GM19238 (cell line): ENCODE measurements around the gene FYN.

Experiments used
- DNase-seq: peaks from one replicate; pipeline ENCODE4 v3.0.0; 2011; ENCODE audit warnings: low spot score; ENCODE audit not compliant: insufficient read length

The FYN gene

GRCh38 chr6:111750753-111751673, 122.2 kb downstream of the FYN start:
- DNase-seq = peak; percentile 16

DNA sequence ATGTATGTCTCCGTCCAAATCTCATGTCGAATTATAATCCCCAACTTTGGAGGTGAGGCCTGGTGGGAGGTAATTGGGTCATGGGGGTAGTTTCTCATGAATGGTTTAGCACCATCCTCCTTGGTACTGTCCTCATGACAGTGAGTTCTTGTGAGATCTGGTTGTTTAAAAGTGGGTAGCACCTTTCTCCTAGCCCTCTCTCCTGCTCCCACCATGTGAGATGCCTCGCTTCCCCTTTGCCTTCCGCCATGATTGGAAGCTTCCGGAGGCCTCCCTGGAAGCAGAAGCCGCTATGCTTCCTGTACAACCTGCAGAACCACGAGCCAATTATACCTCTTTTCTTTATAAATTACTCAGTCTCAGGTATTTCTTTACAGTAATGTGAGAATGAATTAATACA, 123.1 kb downstream of the FYN start:
- no peak for DNase-seq

DNA sequence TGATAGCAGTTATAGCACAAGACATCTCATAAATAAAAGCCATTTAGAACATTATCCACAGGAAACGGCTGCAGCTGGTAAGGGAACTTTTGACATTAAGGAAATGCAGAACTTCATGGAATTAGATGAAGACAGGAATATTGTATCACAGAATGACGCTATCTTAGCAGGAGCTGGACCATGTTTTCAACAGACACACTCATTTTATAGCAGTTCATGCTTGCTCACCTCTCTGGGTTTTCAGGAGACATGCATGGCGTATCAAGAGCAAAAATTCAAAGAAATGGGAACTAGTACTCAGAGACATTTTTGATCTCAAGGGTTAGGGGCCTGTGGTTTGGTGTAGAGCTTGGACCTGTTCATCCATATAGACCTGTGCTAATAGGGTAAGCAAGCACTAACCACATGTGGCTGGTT, 125.0 kb downstream of the FYN start:
- no peak for DNase-seq

GRCh38 chr6:111747829-111748228, 125.4 kb downstream of the FYN start:
- no peak for DNase-seq

- DNase-seq = no peak
These were observed 125.9 kb downstream of the FYN start for GRCh38 chr6:111747396-111747795.

GRCh38 chr6:111746983-111747382, 126.3 kb downstream of the FYN start:
- DNase-seq = no peak

GRCh38 chr6:111745636-111746035, 127.6 kb downstream of the FYN start:
- DNase-seq = no peak

DNA sequence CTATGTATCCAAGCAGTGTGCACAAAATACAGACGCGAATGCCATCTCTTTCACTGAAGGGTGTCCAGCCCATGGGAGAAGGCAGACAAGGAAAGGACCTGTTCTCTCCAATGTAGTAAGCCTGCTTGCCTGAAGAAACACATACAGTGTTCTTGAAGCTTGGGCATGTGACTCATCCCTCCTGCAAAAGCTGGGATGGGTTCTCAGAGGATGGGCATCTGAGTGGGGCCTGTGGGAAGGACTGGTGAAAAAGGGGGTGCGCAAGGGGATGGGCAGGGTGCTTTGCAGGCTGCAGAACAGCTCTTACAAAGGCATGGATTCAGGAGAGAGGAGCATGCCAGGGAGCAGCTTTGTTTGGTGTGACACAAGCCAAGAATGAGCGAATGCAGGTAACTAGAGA, 128.1 kb downstream of the FYN start:
- no peak for DNase-seq

DNA sequence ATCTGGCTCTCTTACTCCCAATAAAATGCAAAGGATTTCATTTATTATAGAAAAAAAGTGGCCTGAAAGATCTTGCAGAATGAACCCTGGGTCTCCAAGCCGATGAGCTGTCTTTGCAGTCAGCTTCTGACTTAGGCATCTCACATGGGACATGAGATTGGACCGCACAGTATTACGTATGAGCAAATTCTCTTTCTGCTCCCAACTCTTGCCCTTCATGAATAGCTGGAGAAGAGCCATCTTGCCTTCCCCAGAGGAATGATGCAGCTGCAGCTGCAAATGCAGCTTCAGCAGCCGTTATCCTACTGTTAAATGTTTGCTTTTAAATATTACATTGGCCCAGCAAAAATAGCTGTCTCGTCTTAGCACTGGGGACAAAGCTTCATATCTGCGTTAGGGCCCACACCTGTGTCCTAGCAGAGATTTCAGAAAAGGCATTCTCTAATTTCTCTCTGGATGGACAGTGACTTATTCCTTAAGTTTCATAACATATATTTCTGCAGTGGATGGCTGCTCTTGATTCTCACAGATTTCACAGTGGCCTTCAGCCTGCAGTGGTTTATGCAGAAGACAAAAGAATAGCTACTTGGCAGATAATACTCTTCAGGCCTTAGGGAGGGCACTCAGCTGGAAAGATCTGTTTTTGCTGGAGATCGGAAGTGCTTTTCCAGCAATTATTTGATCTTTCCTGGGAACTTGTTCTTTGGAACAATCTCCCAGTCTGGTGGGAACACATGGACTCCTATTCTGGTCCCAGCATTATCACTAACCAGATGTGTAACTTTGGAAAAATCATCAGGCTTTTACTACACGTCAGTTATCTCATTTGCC, 129.2 kb downstream of the FYN start:
- no peak for DNase-seq

DNA sequence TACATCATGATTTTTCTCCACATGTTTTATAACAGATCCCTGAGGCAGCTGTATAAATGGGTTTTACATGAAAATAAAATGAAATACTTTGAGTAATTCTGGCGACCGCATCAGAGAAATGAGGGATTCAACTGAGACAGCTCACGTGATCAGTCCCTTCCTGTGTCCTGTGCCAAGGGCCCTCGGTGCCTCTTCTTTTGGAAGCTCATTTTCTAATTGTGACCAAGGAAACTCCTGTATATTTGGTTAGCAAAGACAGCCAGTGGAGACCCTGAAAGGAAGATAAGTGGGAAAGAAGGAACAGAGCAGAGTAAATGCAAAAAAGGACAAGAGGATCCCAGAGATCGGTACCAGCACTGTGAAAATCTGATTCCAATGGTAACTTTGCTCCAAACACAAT, 129.9 kb downstream of the FYN start:
- no peak for DNase-seq

DNA sequence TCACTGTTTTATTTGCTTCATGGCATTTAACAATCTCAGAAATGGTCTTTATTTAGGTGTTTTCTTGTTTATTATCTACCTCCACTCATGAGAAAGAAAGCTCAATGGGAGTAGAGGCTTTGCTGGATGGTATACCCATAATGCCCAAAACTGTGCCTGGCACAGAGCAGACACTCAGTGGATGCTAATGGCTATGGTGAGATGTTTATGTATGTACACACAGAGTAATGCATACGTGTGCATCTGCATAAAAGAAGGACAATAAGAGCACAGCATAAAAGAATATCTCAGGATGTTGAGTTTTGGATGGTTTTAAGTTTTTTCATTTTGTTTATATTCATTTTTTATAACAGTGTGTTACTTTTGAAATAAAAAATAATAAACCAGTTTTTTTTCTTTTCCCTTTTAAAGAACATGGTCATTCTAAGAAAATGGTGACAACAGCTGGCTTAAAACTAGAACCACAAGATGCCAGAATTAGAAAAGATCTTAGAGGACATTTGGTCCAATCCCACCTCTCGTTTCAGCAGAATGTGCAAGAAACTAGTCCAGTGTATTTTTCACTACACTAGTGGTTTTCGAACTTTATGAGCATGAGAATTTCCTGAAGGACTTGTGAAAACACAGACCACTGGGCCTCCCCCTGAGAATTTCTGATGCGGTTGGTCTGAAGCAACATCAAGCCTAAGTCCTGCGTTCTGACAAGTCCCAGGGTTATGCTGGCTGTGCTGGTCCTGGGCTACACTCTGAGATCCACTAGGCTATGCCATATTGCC, 131.9 kb downstream of the FYN start:
- no peak for DNase-seq

DNA sequence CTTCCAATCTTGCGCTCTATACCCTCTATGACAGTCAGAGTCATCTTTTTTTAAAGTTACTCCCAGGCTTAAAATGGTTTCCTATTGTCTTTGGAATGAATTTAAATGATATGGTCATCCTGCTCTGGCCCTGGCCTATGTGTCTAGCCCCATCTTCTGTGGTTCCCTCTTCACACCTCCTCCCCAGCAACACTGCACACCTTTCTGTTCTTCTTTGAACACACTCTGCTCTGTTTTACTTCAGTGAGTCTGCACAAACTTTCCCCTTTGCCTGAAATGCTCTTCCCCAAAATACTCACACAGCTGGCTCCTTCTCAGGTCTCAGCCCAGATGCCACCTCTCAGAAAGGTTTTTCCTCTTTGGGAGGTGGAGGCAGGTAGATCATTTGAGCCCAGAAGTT, 132.7 kb downstream of the FYN start:
- no peak for DNase-seq

- DNase-seq = no peak
These were observed 134.0 kb downstream of the FYN start for GRCh38 chr6:111739257-111739696.

GRCh38 chr6:111738631-111739030, 134.6 kb downstream of the FYN start:
- DNase-seq = no peak

DNA sequence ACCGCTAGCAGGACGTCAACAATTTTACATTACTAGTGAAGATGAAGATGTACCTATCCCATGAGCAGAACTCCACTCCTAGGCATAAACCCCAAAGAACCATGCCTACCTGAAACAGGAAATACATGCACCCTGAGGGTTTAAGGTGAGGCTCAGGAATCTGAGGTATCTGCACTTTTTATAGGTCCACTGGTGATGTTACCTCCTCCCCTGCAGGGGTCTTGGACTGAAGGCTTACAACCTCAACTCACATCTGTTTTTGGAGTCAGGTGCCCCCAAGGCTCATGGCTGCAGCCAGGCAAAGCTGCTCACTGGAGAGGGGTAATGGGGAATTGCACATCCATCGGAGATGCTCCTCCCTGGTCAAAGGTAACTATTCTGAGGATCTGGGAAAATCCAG, 135.1 kb downstream of the FYN start:
- no peak for DNase-seq

- no peak for DNase-seq
These were observed 136.2 kb downstream of the FYN start for GRCh38 chr6:111737065-111737521.

DNA sequence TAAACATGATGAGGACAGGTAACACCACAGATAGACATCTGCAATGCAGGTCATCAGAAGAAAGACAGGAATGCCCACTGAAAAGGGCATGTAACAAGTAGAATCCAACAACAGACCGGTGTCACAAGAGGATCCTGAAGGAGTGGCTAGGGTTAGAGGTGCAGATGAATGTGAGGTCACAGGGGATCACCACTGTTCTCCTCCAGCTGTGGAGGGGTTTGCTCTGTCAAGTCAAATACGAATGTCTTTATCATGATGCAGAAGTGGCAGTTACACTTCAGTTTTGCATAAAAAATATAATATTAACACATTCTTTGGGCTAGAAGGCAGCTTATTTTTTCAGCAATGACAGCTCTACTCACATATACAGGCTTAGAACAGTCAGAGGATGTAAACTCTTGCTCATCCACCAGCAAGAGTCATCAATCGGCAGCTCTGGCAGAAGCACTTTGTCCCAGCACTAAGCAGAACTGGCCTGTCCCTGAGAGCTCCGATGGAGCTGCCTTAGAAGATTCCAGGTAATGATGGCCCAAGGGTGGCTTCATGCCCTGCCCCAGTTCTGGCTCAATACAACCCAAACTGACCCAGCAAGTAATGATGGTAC, 137.1 kb downstream of the FYN start:
- no peak for DNase-seq

DNA sequence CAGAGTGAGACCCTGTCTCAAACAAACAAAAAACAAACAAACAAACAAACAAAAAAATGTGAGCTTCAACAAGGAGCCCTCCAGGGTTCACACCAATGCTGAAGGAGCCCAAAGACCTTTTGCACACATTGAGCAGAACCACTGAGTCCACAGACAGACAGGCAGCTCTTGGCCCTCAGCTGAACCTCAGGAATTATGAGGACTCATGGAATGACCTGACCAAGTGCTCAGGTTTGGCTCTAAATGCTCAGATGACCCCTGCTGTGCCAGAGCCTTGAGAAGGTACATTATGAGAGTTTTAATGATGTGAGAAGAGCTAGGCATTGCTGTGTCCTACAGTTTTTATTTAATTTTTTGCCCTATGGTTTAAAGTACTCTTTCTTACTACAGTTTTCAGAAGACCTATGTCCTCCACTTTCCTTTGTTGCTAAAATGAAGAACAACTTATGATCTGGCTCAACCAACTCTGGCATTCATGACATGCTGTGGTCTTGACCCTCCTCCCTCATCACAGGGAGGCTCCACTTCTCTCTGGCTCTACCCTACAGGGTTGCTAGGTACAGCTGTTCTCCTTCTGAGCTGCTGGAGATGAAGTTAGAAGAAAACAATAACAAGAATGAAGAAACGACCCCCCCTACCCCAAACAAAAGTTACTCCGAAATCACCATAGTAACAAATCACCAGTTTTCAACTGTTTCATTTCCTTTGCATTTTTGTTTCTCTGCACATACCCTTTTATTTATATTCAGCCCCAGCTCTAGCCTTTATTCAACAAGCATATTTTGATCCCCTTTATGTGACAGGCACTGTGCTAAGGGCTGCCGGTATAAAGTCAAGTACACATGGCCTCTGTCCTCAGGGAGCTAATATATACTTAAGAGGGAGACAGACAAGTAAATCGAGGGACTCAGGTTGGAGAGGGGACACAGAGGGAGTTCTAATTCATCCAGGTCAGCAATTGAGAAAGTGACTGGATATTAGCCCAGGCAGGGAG, 138.9 kb downstream of the FYN start:
- DNase-seq = no peak

DNA sequence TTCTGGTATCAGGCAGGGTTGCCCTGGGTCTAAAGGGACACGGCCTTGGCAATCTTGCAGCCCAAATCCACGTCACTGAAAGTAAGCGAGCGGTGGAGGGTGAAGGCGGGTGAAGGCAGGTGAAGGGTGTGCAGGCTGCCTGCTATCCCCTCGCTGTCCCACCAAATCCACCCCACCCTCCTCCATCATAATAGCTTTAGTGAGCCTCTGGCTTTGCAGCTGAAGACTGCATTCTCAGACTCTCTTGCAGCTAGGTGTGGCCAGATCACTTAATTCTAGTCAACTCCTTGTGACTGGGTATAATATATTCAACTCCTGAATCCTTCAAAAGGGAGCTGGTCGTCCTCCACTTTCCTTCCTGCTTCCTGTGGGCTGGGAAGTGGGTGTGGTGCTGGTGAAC, 140.9 kb downstream of the FYN start:
- no peak for DNase-seq
